Right renal pelvis (tissue), 4 donors: ENCODE results near the gene SGCE. TPM values are rescaled to one million over a fixed set of nuclear protein-coding genes. Genes with fewer than 3 reads are reported as not detected.
A peak's percentile ranks its signal among the peaks of the same experiment; 100 is the strongest.

Experiments
- DNase-seq, 4 donors: peaks; one replicate each; pipeline ENCODE4 v3.0.0-alpha.2; 2013; ENCODE audit warnings: low read depth in 4 of 4, low spot score in 3 of 4, missing footprints in 1 of 4
- polyA plus RNA-seq, 4 donors: library from polyadenylated mRNA; unstranded; fragments of 120-200 nt; gene quantifications; one replicate each; pipeline ENCODE4 v1.2.1, GENCODE V29; 2013; ENCODE audit not compliant: insufficient read length in 4 of 4

SGCE gene
- polyA plus RNA-seq, 4 donors, result 94.7 to 115 (median 104) TPM

GRCh38 chr7:94577357-94577756, 78.6 kb downstream of the SGCE start:
- DNase-seq, result no peak

DNA sequence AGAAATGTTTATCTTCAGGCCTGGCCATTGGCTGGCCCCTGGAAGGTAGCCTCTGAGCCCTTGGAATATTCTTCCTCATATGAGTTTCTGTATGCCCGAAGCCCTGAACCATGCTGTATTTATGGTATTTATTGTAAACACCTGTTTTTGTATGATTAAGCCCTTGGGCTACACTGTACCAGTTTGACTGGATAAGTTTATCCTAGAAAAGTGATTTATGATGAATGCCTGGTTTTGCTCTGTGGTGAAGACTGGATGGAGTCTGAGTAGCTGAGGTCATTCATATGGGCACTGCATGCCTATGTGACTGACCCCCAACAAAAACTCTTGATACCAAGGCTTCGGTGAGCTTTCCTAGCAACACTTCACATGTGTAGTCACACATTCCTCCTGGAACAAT, 79.6 kb downstream of the SGCE start:
- no peak for DNase-seq

GRCh38 chr7:94575646-94576045, 80.3 kb downstream of the SGCE start:
- no peak for DNase-seq

DNA sequence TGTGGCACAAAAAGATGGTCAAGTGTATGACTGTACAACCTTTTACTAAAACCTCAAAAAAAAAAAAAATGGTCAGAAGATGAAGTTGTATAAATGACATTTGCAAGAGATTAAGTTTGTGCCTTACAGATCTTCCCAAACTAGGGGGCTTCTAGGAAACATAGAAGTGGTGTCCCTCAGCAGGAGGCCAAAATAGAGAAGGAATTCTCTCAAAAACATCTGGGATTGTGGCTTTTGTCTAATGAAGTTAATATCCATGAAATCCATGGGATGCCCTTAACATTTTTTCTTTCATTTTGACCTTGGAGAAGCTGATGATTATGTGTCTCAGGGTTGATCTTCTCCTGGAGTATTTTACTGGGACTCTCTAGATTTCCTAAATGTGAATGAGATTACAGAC, 84.1 kb downstream of the SGCE start:
- no peak for DNase-seq

DNA sequence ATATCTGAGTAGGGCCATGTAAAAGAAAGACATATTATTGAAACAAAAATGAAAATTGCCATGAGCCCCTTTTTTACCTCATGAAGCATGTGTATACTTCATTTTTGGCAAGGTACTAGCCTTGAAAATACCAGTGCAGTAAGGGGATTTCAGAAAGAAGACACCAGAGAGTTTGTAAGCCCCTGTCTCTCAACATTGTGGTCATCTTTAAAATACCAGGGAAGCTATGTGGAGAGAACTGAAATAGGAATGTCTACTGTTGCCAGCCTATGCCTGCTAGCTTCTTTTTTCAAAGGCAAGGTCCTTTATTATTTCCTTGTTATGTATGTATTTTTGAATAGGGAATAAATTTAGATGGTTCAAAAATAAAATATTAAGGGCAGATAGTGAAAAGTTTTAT, 88.5 kb downstream of the SGCE start:
- DNase-seq, result no peak

GRCh38 chr7:94565247-94565894, 90.6 kb downstream of the SGCE start:
- DNase-seq, result no peak

DNA sequence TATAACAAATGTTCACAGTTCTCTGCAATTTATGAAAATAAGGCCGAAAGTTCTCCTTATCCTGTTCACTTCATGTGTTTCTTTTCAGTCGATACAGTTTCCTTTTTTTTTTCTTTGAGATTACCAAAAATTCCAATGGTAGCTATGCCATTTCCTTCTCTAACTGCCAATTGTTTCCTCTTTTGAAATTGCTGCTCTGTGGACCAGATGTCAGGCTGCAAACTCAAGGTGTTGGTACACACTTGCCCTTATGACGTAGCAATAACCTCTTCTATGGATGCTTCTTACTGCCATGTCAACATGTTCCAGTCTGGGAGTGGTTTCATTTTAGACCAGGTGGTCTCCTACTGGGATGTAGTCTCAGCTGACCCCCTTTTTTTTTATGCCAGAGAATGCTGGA, 93.4 kb downstream of the SGCE start:
- no peak for DNase-seq

DNA sequence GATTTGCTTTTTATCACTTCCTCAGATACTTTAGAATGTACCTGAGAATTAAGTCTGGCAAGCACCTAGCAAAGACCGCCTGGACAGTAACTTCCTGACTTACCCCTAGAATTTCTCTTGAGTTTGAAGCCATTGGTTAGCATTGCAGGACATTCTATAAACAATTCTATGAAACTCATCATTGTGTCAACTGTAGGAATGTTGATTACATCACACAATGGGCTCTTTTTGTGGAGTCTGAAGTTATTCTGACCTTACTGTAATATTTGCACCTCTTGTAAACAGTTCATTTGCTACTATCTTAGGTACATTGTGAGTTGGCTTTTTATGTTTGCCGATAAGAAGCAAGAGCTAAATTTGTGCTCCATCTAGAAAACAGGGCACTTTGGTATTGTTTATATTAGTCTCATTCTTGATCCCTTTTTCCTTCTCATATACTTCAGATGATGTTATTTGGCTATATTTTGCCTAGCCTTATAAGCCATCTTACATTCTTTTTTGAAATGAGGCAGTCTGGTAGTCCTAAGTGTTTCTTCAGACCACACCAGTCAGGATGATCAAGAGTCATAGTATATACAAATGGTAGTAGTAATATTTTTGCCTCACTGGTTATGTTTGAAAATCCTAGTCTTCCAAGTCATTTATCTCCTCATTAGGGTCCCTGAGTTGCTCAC, 94.0 kb downstream of the SGCE start:
- no peak for DNase-seq

GRCh38 chr7:94559972-94560371, 96.0 kb downstream of the SGCE start:
- no peak for DNase-seq

DNA sequence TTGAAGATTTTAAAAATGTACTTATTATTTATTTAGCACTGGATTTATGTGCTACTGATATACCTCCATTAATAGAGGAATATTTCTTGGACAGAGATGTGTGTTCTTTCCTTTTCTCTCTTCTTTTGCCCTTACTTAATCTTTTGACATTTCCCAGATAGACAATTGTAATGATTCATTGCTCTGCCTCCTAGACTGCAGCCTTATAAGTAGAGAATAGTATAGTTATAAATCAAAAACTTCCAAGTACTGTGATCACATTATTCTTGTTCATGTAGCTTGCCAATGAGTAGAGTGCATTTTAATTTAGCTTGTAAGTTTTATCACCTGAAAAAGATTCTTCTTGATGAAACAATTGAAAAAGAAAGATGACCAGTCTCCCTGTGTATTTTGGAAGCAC, 98.7 kb downstream of the SGCE start:
- no peak for DNase-seq

GRCh38 chr7:94556028-94556427, 99.9 kb downstream of the SGCE start:
- no peak for DNase-seq

- peak in 2 of 4 donors; percentile 12 to 14 for DNase-seq
Measured at GRCh38 chr7:94547126-94547525, 108.8 kb downstream of the SGCE start.

DNA sequence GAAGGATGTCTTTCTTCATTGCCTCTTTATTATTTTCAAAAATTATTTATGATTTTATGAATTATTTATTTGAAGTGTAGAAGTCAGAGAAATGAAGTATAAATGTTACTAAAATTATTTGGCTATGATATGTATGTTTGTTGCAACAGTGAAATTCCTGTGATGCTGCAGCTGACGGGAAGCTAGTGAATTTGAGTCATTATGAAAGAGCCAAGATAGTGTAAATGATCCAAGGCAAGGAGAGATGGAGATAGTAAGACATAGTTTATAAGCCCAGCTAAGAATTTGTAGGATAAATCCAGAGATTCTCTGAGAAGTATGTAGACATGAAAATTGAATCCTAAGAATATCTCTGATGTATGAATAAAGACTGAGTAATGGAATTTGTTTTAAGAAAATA, 115.5 kb downstream of the SGCE start:
- DNase-seq, result no peak

Other genes with a start within 250 kb of the SGCE start
- gene CASD1, start 146.3 kb downstream of the SGCE start, polyA plus RNA-seq, result 10 to 100 TPM; 39.8 to 56.1 (median 52.9) TPM